ENCODE results near the gene ZNF701. TPM values are rescaled to one million over a fixed set of nuclear protein-coding genes. Genes with fewer than 3 reads are reported as not detected.

ZNF701 gene
- total and polyA plus RNA-seq, 2 of the 8 experiments (the other 6 are each of a cell fraction or from before 2014, with no cell fraction given), result 4.9 to 18.7 TPM

DNA sequence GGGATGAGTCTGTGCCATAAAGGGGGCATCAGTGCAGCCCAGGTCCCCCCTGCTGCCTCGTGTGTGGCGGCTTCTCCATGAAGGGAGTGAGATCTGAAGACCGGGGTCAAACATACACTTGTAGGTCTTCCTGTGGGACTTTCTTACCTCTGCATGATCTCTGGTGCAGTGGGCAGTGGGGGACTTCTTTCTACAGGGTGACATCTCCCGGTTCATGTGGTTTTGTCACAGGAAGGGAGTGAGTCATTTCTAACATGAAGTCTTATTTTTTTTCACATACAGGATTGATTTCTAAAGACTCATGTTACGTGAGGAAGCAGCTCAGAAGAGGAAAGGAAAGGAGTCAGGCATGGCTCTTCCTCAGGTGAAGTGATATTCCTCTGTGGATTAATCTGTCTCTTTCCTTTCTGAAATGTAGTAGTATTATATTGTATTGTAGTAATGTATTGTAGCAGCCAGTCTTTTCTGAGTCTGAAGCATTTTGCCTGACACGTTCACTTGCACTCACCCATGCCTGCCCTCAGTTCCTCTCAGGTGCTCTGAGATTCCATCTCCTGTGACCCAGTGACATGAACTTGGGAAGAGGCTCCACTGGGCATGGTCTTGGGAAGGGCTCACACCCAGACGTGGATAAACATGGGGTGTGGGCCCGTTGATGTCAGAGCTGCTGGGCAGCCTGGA, 27.0 kb upstream of the ZNF701 start:
- H3K9ac ChIP-seq (replicated peaks in 1 of 4; ENCODE audit: extremely low read depth in 1 of 4, low read depth in 3 of 4, low read length in 3 of 4), result no peak overlapping the region
- H3K23me2 ChIP-seq (ENCODE audit: low read depth, low read length), result no peaks in the 10 kb centered on the region
- TF ChIP-seq GABPA (IDR thresholded peaks at IDR 0.05; ENCODE audit: borderline replicate concordance, insufficient read depth, low read length), result no peak
- no peak for TF ChIP-seq EP300 (IDR thresholded peaks at IDR 0.05; ENCODE audit: borderline replicate concordance in 1 of 2, low read depth in 2 of 2, low read length in 2 of 2)
- TF ChIP-seq ASH2L (IDR thresholded peaks at IDR 0.05; ENCODE audit: low read length), result no peak
- no peak for TF ChIP-seq CBX8 (IDR thresholded peaks at IDR 0.05; ENCODE audit: borderline replicate concordance, low read depth, low read length)
- TF ChIP-seq RXRA (IDR thresholded peaks at IDR 0.05; ENCODE audit: insufficient read depth, low read depth, low read length), result no peak
- TF ChIP-seq TCF12 (IDR thresholded peaks at IDR 0.05; ENCODE audit: low read depth, low read length), result no peak
- TF ChIP-seq SP1 (IDR thresholded peaks at IDR 0.05; ENCODE audit: low read depth, low read length), result no peak
- 85% methylated on average over 7 of the region's 8 CpGs; no CpG with 5 or more reads in 1 of the 2 experiments for WGBS, 2 experiments (ENCODE audit: extremely low coverage in 1 of 2, insufficient coverage in 1 of 2, insufficient read length in 1 of 2, insufficient replicate concordance in 2 of 2, low coverage in 1 of 2, low lambda C conversion rate in 2 of 2, missing lambda C conversion rate in 1 of 2)
- peaks cover 0 to 5% (median 3%) of the 10 kb centered on the region in 4 experiments; a peak in 3 of 8 replicates for H3K36me3 ChIP-seq (ENCODE audit: control insufficient read depth in 2 of 4, insufficient read depth in 4 of 4, low read length in 3 of 4)
- H4K5ac ChIP-seq (ENCODE audit: insufficient read length, low read depth, low read length), result no peak overlapping the region
- H2AK5ac ChIP-seq (ENCODE audit: low read depth, low read length), result no peak overlapping the region
- H4K91ac ChIP-seq (replicated peaks; ENCODE audit: insufficient read length, low read length), result no peak overlapping the region
- no peaks in the 10 kb centered on the region; the same call in 1 of the 2 replicates for H3K79me1 ChIP-seq (ENCODE audit: low read depth, low read length)
- no peaks in the 10 kb centered on the region for H3K9me3 ChIP-seq (ENCODE audit: insufficient read depth in 2 of 2, low read depth in 1 of 2, low read length in 1 of 2)
- H3K4me1 ChIP-seq (replicated peaks in 1 of 4; ENCODE audit: control insufficient read depth in 3 of 4, insufficient read depth in 4 of 4, low read length in 3 of 4), result no peaks in the 10 kb centered on the region
- no peak for FAIRE-seq
- H2BK120ac ChIP-seq (replicated peaks; ENCODE audit: low read depth, low read length), result no peak overlapping the region
- no peak overlapping the region for H2AFZ ChIP-seq (ENCODE audit: low read length)
- no peak overlapping the region for H3K14ac ChIP-seq (ENCODE audit: insufficient read length)
- H4K8ac ChIP-seq (ENCODE audit: extremely low read depth, insufficient read depth, low read length), result no peak overlapping the region
- no peaks in the 10 kb centered on the region for H4K20me1 ChIP-seq (replicated peaks in 1 of 2; ENCODE audit: control insufficient read depth in 1 of 2, insufficient read depth in 2 of 2, low read length in 2 of 2)
- H3K23ac ChIP-seq (ENCODE audit: insufficient read length), result no peak overlapping the region
- no peaks in the 10 kb centered on the region; a peak in 2 of 4 replicates for H3K79me2 ChIP-seq (ENCODE audit: control insufficient read depth in 1 of 2, insufficient read depth in 2 of 2, low read length in 2 of 2)
- no peak for DNase-seq (ENCODE audit: low read depth in 1 of 2, low spot score in 2 of 2)
- H3K4ac ChIP-seq (replicated peaks; ENCODE audit: insufficient read length, low read depth, low read length), result no peak overlapping the region
- H3K18ac ChIP-seq (ENCODE audit: extremely low read depth, low read length), result no peak overlapping the region
- no peak overlapping the region for H2BK15ac ChIP-seq (ENCODE audit: low read length)
- ChIA-PET POLR2A (ENCODE audit: partially characterized antibody) (no interaction called here), CTCF (ENCODE audit: partially characterized antibody) (interaction anchor here (0.7 to 2.0 kb wide), 2 partner anchors 24 to 92 kb away, joined by 3 to 4 read pairs; no protein-coding TSS in a partner anchor)
- no peak overlapping the region for H2BK5ac ChIP-seq (ENCODE audit: low read depth, low read length)
- H3K4me2 ChIP-seq (ENCODE audit: insufficient read depth in 1 of 2, low read depth in 2 of 2, low read length in 2 of 2), result no peak overlapping the region
- H3K27me3 ChIP-seq (replicated peaks in 1 of 4; ENCODE audit: control insufficient read depth in 3 of 4, extremely low read depth in 1 of 4, insufficient read depth in 3 of 4, low read length in 3 of 4), result no peaks in the 10 kb centered on the region
- no peak overlapping the region for H3K27ac ChIP-seq (ENCODE audit: low read depth, low read length)
- no peak overlapping the region for H3K4me3 ChIP-seq (ENCODE audit: extremely low read depth in 1 of 4, insufficient read depth in 2 of 4, low read depth in 3 of 4, low read length in 4 of 4)
- no peak overlapping the region for H2BK12ac ChIP-seq (ENCODE audit: low read depth, low read length)
- H3K56ac ChIP-seq (replicated peaks; ENCODE audit: insufficient read length, low read depth, low read length), result no peak overlapping the region
- H2BK20ac ChIP-seq (ENCODE audit: low read length), result no peak overlapping the region
